IPS-15b (cell line): ENCODE measurements around the gene MESP2.

Experiments used
- H3K27me3 ChIP-seq: one replicate; pipeline ENCODE4 v1.6.1; 2013; ENCODE audit warnings: low read length; ENCODE audit not compliant: control insufficient read depth, insufficient read depth
- H3K36me3 ChIP-seq: one replicate; pipeline ENCODE4 v1.6.1; 2013; ENCODE audit warnings: low read length; ENCODE audit not compliant: control insufficient read depth, insufficient read depth
- H3K4me1 ChIP-seq: one replicate; pipeline ENCODE4 v1.6.1; 2013; ENCODE audit warnings: mild to moderate bottlenecking, low read length; ENCODE audit not compliant: control insufficient read depth, insufficient read depth
- H3K4me3 ChIP-seq: one replicate; pipeline ENCODE4 v1.5.1; 2013; ENCODE audit warnings: low read depth, low read length
- H3K9ac ChIP-seq: one replicate; pipeline ENCODE4 v1.6.1; 2013; ENCODE audit warnings: low read depth, mild to moderate bottlenecking, low read length
- H3K9me3 ChIP-seq: one replicate; pipeline ENCODE4 v1.6.1; 2013; ENCODE audit warnings: mild to moderate bottlenecking, low read length; ENCODE audit not compliant: control insufficient read depth, insufficient read depth

The MESP2 gene

DNA sequence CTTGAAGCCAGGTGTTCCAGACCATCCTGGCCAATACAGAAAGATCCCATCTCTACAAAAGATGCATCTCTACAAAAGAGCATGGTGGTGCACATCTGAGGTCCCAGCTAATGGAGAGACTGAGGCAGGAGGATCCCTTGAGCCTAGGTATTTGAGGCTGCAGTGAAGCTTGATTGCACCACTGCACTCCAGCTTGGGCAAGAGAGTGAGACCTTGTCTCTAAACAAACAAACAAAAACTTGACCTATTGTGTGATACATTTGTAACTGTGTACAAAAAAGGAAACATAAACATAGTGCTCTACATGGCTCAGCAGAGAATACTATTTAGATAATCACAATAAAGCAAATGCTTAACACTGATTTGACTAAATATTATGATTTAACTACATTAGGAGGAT, 19.9 kb downstream of the MESP2 start:
- no peak overlapping the region for H3K4me3 ChIP-seq
- H3K27me3 ChIP-seq = no peaks in the 10 kb centered on the region
- no peaks in the 10 kb centered on the region for H3K4me1 ChIP-seq
- no peaks in the 10 kb centered on the region for H3K9me3 ChIP-seq
- H3K9ac ChIP-seq = no peak overlapping the region
- H3K36me3 ChIP-seq = no peaks in the 10 kb centered on the region

DNA sequence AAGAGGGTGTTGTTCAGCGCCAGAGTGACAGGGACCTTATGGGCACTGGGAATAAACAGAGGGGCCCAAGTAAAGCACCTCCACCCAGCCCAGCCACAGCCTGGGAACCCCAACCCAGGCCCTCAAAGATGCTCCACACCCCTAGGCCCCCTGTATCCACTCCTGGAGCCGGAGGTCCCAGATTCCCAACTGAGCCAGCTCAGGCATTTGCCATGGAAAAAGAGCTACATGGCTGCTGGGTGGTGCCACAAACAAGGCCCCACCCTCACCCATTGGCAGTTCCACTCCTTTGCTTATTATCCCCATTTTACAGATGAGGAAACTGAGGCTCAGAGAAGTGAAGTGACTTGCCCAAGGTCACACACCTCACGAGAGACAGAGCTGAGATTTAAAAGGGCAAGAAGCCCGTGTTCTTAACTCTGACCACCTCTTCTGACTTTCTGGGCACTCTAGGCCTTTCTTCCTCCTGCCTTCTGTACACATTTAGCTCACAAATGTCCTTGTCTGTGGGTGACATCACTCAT, 21.6 kb downstream of the MESP2 start:
- Histone ChIP-seq H3K9me3 (no peaks in the 10 kb centered on the region), H3K4me3 (no peak overlapping the region), H3K4me1 (no peaks in the 10 kb centered on the region), H3K36me3 (no peaks in the 10 kb centered on the region), H3K9ac (no peak overlapping the region), H3K27me3 (no peaks in the 10 kb centered on the region)

DNA sequence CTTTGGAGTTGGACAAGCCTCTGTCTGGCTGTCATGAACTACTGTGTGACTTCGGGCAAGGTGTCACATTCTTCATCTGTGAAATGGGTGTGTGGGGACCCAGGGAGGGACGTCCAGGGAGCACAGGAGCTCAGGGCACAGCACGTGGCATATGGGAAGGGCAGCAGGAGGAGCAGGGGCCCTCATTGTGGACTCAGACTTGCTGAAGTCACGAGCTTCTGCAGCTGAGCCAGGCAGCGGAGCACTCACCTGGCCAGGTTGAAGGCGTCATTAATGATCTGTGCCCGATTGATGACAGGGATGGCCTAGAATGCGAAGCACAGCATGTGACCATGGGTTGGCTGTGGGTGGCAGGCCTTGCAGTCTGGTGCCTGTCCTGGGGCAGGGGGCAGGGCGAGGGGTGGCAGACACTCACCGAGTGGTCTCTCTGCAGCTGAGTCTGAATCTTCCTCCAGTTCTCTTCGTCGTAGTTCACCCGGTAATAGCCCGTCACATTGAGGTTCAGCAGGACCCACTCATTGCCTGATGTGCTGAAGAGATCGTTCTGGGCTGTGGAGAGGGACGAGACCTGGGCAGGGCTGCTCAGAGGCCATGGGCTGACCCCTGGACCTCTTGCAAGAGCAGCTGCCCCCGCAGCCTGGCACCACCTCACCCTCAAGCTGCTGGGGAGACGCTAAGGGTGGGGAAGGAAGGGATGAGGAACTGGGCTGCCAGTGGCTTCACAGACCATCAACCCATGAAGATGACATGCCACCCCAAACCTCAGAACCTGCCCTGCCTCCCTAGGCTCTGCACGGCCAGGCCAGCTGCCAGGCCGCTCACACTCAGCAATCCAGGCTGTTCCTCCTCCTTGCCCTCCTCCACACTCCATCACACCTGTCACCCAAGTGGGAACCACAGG, 23.1 kb downstream of the MESP2 start:
- Histone ChIP-seq H3K4me3 (no peak overlapping the region), H3K9ac (no peak overlapping the region)

DNA sequence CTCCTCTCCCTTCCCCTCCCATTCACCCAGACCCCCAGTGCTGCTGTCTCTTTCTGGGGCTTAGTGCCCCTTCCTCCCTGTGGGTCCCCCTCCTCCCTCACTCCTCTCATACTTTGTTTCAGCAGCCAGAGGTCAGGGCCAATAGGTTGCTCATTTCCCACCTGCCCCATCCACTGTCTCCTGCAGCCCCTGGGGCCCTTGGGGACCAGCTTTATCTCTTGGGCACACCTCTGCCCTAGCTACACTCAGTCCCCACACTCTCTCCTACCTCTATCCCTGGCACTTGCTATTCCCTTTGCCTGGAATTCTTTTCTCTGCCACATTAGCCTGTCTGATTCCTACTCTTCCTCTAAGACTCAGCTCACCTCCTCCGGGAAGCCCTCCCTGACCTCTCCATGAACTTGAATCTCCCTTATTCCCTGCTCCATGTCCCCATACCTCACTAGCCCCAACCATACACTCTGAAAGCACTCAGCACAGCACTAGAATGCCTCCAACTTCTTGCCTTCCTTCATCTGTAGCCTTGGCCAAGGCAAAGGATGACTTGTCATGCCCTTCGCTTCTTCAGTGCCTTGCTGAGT, 23.9 kb downstream of the MESP2 start:
- no peak overlapping the region for H3K4me3 ChIP-seq
- H3K36me3 ChIP-seq = no peaks in the 10 kb centered on the region
- H3K9me3 ChIP-seq = no peaks in the 10 kb centered on the region
- H3K27me3 ChIP-seq = no peaks in the 10 kb centered on the region
- H3K9ac ChIP-seq = no peak overlapping the region
- no peaks in the 10 kb centered on the region for H3K4me1 ChIP-seq

More for the DNA sequence above, 23.1 kb downstream of the MESP2 start:
- Histone ChIP-seq H3K27me3 (no peaks in the 10 kb centered on the region), H3K4me1 (no peaks in the 10 kb centered on the region), H3K36me3 (no peaks in the 10 kb centered on the region), H3K9me3 (no peaks in the 10 kb centered on the region)

DNA sequence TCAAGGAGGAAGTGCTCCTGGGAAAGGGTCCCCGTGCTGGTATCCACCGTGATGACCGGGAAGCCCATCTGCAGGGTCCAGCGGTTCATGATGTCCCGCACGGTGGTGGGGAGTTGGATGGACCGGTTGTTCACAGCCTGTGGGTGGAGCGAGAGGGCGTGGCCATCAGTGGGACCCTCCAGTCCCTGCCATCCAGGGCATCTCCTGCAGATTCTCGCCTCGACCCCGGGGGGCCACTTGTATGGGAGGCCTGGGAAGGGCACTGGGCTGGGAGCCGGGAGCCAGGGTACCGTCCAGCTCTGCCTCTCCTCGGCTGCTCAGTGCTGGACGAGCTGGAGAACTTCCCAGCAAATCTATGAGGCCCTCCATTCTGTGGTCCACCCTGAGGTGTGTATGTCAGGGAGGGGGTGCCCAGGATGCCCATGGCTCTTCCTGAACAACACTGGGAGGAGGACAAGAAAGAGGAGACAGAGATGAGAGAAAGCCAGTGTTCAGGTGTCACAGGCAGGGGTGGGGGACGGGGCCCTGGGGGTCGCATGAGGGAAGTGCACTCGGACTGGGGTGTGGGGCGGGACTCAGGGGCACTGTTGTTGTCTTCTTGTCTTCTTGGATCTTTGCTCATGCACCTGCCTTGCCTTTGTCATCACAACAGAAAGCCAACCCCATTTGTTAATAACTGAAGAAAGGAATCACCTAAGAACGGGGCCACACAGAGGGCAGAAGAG, 25.5 kb downstream of the MESP2 start:
- Histone ChIP-seq H3K4me3 (no peak overlapping the region), H3K36me3 (no peaks in the 10 kb centered on the region), H3K27me3 (no peaks in the 10 kb centered on the region), H3K9me3 (no peaks in the 10 kb centered on the region), H3K9ac (no peak overlapping the region), H3K4me1 (no peaks in the 10 kb centered on the region)

DNA sequence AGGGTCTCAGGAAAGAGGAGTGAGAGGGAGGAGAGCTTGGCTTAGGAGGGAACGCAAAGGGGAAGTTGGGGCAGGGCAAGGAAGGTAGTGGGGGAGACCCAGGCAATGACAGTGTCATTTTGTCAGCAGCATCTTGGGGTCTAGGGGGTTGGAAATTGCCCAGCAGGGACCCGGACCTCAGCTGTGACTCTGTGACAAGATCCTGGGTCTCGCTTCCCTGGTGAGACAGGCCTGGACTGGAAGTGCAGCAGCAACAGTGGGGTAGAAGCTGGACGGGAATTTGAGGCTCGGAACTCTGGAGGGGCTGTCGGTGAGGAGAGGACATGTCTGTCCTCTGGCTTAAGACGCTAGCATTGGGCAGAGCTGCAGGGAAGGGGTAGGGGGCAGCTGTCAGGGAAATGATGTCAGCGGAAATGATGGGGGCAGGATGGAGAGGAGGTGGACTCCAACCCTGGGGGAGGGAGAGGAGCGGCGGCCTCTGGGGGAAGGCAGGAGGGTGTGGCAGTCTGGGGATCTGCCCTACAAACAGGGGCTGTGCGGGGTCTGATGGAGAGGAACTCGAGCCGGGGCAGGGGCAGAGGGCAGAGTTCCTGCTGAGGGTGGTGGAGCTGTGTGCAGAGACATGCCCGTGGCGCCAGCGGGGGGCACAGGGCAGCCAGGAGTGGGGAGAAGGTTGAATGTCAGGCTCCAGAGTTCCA, 26.2 kb downstream of the MESP2 start:
- no peaks in the 10 kb centered on the region for H3K4me1 ChIP-seq
- no peaks in the 10 kb centered on the region for H3K36me3 ChIP-seq
- no peaks in the 10 kb centered on the region for H3K27me3 ChIP-seq
- H3K9ac ChIP-seq = no peak overlapping the region
- H3K4me3 ChIP-seq = no peak overlapping the region
- H3K9me3 ChIP-seq = no peaks in the 10 kb centered on the region

DNA sequence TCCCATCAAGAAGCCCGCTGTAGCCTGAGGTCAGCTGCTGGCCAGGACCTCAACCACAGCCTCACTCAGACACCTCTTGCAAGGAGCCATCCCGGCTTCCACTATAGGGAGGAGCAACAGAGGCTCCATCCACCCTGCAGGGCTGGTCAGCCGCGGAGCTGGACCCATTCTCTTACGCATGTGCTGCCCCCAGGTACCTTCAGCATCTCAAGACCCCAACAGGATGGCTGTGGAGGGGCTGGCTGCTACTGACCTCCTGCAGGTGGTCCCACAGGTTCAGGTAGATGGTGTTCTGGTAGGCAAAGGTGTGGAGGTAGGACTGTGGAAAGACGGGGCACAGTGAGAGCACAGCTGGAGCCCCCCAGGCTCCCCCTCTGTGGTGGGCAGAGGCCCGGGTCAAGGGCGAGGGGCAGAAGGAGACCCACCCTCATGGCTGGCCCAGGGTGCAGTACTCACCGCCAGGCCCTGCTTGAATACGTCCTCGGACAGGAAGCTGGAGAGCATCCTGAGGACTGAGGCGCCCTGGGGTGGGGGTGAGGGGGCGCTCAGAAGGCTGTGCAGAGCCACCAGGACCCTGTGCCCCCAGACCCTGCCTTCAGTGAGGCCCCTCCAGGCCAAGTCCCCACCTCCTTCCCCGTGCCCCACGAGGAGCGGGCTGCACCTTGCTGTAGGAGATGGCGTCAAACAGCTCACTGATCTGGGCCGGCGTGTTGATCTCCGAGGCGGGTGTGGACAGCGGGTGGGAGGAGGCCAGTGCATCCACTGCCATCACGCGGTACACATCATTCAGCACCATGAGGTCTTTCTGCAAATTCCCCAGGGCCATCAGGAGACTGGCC, 27.1 kb downstream of the MESP2 start:
- Histone ChIP-seq H3K36me3 (no peaks in the 10 kb centered on the region), H3K9me3 (no peaks in the 10 kb centered on the region), H3K27me3 (no peaks in the 10 kb centered on the region), H3K4me1 (no peaks in the 10 kb centered on the region), H3K4me3 (no peak overlapping the region), H3K9ac (no peak overlapping the region)

DNA sequence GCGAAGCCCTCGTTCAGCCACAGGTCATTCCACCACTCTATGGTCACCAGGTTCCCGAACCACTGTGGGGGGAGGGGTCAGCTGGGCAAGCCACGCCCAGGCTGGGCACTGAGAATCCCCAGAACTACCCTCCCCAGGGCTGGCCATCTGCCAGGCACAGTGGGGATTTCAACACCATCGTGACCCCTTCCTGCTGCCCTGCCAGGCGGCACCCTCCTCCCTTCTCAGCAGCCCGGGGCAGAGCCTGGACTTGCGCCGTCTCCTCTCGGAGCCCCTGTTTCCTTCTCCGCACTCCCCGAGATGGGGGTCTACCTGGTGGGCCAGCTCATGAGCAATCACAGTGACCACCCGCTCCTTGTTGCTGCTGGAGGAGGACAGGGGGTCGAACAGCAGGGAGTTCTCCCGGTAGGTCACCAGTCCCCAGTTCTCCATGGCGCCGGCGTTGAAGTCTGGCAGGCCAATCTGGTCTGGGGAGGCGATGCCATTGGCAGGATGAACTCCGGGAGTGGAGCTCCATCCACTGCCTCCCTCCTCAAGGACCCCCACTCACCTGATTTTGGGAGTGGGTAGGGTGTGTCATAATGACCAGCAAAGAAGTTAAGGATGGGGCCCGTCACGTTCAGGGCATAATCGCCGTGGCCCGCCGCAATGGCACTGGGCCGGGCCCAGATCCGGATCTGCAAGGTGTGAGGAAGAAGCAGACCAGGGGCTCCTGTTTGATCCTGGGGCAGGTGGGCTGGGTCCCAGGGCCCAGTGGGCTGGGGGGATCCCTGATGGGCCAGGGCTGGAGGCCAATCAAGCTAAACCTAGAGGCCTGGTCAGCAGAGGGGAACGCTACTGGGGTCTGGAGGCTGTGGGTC, 28.0 kb downstream of the MESP2 start:
- no peaks in the 10 kb centered on the region for H3K27me3 ChIP-seq
- H3K36me3 ChIP-seq = no peaks in the 10 kb centered on the region
- H3K9ac ChIP-seq = no peak overlapping the region
- H3K4me3 ChIP-seq = no peak overlapping the region
- H3K9me3 ChIP-seq = no peaks in the 10 kb centered on the region
- H3K4me1 ChIP-seq = no peaks in the 10 kb centered on the region

DNA sequence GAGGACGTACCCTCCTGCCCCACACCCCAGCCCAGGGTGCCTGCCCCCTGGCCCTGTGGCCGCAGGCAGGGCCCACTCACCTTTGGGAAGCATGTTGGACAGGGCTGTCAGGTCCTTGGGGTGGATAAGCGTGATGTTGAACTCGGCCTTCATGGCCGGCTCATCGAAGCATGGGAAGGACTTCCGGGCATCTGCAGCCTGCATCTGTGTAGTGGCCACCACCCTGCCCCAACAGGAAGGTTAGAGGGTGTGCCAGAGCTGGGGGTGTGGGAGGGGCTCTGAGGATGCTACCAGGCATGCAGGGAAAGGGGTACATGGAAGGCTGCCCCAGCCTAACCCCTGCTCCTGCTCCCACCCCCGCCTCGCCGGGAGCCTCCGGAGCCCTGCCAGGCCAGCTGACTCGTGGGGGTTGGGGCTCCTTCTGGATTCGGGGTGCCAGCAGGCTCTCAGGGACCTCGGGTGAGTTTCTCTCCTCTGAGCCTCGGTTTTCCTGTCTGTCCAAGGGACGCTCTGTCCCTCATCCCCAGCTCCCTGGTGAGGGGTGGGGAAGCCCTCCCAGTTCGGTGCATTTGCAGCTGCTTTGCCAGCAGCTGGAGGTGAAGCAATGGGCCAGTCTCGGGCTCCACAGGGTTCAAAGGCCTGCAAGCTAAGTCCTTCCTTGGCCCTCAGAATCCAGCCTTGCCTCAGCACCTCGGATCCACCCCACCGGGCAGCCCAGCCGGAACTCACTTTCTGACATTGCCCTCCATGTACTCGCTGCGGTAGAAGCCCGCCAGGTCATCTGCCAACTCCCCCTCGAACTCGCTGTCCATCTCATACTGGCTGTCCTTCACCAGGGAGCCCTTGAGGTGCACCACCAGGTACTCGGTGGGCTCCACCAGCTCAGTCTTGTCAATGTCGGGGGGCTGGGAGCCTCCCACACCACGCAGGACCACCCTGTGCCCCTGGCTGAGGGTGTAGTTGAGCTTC, 29.4 kb downstream of the MESP2 start:
- no peaks in the 10 kb centered on the region for H3K9me3 ChIP-seq
- H3K27me3 ChIP-seq = no peaks in the 10 kb centered on the region
- no peaks in the 10 kb centered on the region for H3K36me3 ChIP-seq
- H3K4me3 ChIP-seq = no peak overlapping the region
- no peak overlapping the region for H3K9ac ChIP-seq
- no peaks in the 10 kb centered on the region for H3K4me1 ChIP-seq
